H1 (cell line): ENCODE measurements around the gene MEF2B. TPM values are rescaled to one million over a fixed set of nuclear protein-coding genes. Genes with fewer than 3 reads are reported as not detected.

ENCODE experiments used
- BACH1 ChIP-seq: IDR thresholded peaks from 2 replicates; pipeline ENCODE4 v1.6.1; 2012; ENCODE audit warnings: low read length, improper control_type of control experiment
- polyA plus RNA-seq, 7 experiments: library from polyadenylated mRNA; depleted of rRNA in 3 of 7; stranded (reverse) in 5 of 7; unstranded in 2 of 7; fragments of >200 nt in 5 of 7; fragments of 200-250 nt in 2 of 7; gene quantifications; 1 replicate in 5 of 7; 2 replicates in 1 of 7; 4 replicates in 1 of 7; pipeline versions ENCODE4 v1.2.1 to v1.2.3, GENCODE V29; 2011 to 2013; ENCODE audit warnings: missing spikeins in 2 of 7, mixed read lengths in 2 of 7
- total RNA-seq: library from RNA; stranded (reverse); fragmentation: NEBNext Ultra II Directional; extraction: Animal tissue kit (Norgen Biotek cat#: 25700); gene quantifications from 2 replicates; pipeline ENCODE4 v1.2.1, GENCODE V29; 2021

MEF2B gene
- total and polyA plus RNA-seq, 2 of the 8 experiments (the other 6 are each of a cell fraction or from before 2014, with no cell fraction given) = 2.8 to 3.7 TPM

GRCh38 chr19:19096641-19097627 lies 73.1 kb downstream of the MEF2B start (continued):
- TF ChIP-seq BACH1 = no peak
